ENCODE measurements around the gene ZFAND2A. TPM values are rescaled to one million over a fixed set of nuclear protein-coding genes. Genes with fewer than 3 reads are reported as not detected.

The ZFAND2A gene
- total and polyA plus RNA-seq, 2 experiments from 2014 or later, result 15.3 to 29.2 TPM

- Histone ChIP-seq H3K4me1 (ENCODE audit: insufficient read depth) (peaks cover 8% of the 10 kb centered on the region), H3F3A (replicated peaks; ENCODE audit: low read depth) (peaks cover 4% of the 10 kb centered on the region; the same call in 1 of the 2 replicates), H3K4me3 (peak overlapping the region; percentile 92), H3K27ac (ENCODE audit: low read depth) (0 out of 2 replicates have a peak overlapping the region, but pooled peaks have one; percentile 3), H4K20me1 (replicated peaks; ENCODE audit: insufficient read depth) (peaks cover 4% of the 10 kb centered on the region; the same call in 1 of the 2 replicates), H3K4me2 (peak overlapping the region; percentile 95), H3K79me2 (replicated peaks; ENCODE audit: insufficient read depth) (peaks cover 46% of the 10 kb centered on the region), H3K36me3 (ENCODE audit: insufficient read depth) (no peaks in the 10 kb centered on the region), H3K9me2 (ENCODE audit: insufficient read depth) (no peaks in the 10 kb centered on the region), H2AFZ (no peak overlapping the region; the same call in 1 of the 2 replicates), H3K27me3 (ENCODE audit: insufficient read depth) (no peaks in the 10 kb centered on the region)
- Mint-ChIP-seq H3K27ac (no peak overlapping the region), H3K9me3 (peaks cover under 1% of the 10 kb centered on the region; the same call in 1 of the 3 replicates), H3K4me3 (peak overlapping the region; percentile 83), H3K4me1 (peaks cover 8% of the 10 kb centered on the region; the same call in 2 of the 3 replicates), H3K27me3 (ENCODE audit: insufficient read depth, low read depth, poor library complexity) (peaks cover 3% of the 10 kb centered on the region), H3K36me3 (ENCODE audit: low read depth) (peaks cover 14% of the 10 kb centered on the region)
- DNase-seq (ENCODE audit: low spot score), result peak; percentile 59
- ATAC-seq, result peak; percentile 9; the same call in 2 of the 3 replicates
- TF ChIP-seq, protein P1, sequence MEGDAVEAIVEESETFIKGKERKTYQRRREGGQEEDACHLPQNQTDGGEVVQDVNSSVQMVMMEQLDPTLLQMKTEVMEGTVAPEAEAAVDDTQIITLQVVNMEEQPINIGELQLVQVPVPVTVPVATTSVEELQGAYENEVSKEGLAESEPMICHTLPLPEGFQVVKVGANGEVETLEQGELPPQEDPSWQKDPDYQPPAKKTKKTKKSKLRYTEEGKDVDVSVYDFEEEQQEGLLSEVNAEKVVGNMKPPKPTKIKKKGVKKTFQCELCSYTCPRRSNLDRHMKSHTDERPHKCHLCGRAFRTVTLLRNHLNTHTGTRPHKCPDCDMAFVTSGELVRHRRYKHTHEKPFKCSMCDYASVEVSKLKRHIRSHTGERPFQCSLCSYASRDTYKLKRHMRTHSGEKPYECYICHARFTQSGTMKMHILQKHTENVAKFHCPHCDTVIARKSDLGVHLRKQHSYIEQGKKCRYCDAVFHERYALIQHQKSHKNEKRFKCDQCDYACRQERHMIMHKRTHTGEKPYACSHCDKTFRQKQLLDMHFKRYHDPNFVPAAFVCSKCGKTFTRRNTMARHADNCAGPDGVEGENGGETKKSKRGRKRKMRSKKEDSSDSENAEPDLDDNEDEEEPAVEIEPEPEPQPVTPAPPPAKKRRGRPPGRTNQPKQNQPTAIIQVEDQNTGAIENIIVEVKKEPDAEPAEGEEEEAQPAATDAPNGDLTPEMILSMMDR (conservative IDR thresholded peaks at IDR 0.05; ENCODE audit: low read depth in 2 of 2), result no peak
- TF ChIP-seq ZNF114 (CRISPR knock-in tag; IDR thresholded peaks at IDR 0.05) (no peak), POLR2AphosphoS5 (IDR thresholded peaks at IDR 0.05; ENCODE audit: low read depth) (no peak), ETS1 (IDR thresholded peaks at IDR 0.05) (no peak), JUNB (IDR thresholded peaks at IDR 0.05; ENCODE audit: unreplicated experiment) (no peak), REST (IDR thresholded peaks at IDR 0.05; ENCODE audit: unreplicated experiment) (no peak), CREB1 (CRISPR knock-in tag; IDR thresholded peaks at IDR 0.05; ENCODE audit: low read depth) (no peak), ZNF331 (CRISPR knock-in tag; IDR thresholded peaks at IDR 0.05; ENCODE audit: low read depth) (no peak), STAT1 (IDR thresholded peaks at IDR 0.05; ENCODE audit: unreplicated experiment) (no peak), EZH2 (IDR thresholded peaks at IDR 0.05; ENCODE audit: low read depth, unreplicated experiment) (no peak), NANOG (IDR thresholded peaks at IDR 0.05; ENCODE audit: borderline replicate concordance) (no peak), EZH2phosphoT487 (IDR thresholded peaks at IDR 0.05; ENCODE audit: unreplicated experiment) (no peak)
- TF ChIP-seq, protein P2, sequence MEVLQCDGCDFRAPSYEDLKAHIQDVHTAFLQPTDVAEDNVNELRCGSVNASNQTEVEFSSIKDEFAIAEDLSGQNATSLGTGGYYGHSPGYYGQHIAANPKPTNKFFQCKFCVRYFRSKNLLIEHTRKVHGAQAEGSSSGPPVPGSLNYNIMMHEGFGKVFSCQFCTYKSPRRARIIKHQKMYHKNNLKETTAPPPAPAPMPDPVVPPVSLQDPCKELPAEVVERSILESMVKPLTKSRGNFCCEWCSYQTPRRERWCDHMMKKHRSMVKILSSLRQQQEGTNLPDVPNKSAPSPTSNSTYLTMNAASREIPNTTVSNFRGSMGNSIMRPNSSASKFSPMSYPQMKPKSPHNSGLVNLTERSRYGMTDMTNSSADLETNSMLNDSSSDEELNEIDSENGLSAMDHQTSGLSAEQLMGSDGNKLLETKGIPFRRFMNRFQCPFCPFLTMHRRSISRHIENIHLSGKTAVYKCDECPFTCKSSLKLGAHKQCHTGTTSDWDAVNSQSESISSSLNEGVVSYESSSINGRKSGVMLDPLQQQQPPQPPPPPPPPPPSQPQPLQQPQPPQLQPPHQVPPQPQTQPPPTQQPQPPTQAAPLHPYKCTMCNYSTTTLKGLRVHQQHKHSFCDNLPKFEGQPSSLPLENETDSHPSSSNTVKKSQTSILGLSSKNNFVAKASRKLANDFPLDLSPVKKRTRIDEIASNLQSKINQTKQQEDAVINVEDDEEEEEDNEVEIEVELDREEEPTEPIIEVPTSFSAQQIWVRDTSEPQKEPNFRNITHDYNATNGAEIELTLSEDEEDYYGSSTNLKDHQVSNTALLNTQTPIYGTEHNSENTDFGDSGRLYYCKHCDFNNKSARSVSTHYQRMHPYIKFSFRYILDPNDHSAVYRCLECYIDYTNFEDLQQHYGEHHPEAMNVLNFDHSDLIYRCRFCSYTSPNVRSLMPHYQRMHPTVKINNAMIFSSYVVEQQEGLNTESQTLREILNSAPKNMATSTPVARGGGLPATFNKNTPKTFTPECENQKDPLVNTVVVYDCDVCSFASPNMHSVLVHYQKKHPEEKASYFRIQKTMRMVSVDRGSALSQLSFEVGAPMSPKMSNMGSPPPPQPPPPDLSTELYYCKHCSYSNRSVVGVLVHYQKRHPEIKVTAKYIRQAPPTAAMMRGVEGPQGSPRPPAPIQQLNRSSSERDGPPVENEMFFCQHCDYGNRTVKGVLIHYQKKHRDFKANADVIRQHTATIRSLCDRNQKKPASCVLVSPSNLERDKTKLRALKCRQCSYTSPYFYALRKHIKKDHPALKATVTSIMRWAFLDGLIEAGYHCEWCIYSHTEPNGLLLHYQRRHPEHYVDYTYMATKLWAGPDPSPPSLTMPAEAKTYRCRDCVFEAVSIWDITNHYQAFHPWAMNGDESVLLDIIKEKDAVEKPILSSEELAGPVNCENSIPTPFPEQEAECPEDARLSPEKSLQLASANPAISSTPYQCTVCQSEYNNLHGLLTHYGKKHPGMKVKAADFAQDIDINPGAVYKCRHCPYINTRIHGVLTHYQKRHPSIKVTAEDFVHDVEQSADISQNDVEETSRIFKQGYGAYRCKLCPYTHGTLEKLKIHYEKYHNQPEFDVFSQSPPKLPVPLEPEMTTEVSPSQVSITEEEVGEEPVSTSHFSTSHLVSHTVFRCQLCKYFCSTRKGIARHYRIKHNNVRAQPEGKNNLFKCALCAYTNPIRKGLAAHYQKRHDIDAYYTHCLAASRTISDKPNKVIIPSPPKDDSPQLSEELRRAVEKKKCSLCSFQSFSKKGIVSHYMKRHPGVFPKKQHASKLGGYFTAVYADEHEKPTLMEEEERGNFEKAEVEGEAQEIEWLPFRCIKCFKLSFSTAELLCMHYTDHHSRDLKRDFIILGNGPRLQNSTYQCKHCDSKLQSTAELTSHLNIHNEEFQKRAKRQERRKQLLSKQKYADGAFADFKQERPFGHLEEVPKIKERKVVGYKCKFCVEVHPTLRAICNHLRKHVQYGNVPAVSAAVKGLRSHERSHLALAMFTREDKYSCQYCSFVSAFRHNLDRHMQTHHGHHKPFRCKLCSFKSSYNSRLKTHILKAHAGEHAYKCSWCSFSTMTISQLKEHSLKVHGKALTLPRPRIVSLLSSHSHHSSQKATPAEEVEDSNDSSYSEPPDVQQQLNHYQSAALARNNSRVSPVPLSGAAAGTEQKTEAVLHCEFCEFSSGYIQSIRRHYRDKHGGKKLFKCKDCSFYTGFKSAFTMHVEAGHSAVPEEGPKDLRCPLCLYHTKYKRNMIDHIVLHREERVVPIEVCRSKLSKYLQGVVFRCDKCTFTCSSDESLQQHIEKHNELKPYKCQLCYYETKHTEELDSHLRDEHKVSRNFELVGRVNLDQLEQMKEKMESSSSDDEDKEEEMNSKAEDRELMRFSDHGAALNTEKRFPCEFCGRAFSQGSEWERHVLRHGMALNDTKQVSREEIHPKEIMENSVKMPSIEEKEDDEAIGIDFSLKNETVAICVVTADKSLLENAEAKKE (CRISPR knock-in tag; IDR thresholded peaks at IDR 0.05), result no peak
These were observed 23.0 kb downstream of the ZFAND2A start for GRCh38 chr7:1136841-1137516.

All from GM23338 (cell line).